GM21367 (cell line): ENCODE measurements around the gene OR10J4.
"Not testable (repeated sequence)": the region's sequence is repeated elsewhere in the genome, so short reads cannot be mapped to it uniquely, and the experiment has no call there.

Experiments
- ATAC-seq: cut with Tn5 transposase; IDR thresholded peaks from one replicate; pipeline ENCODE4 v1.9.1; 2021; ENCODE audit not compliant: unreplicated experiment

The OR10J4 gene

DNA sequence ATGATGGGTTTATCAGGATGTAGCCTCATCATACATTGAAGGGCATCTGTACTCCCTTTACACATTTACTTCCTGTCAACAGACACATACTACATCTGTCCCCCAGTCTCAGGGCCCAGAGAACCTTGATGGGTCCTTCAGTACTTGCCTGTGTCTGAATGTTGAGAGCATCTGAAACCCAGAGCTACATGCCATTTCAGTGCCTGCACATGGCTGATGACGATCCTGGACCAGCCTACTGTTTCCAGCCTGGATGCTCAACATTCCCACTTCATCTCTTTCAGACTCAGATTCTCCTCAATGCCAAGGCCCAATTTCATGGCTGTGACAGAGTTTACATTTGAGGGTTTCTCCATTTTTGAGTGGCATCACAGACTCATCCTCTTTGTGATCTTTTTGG, at the start of gene OR10J4:
Gene OR10J4 (plus strand): TSS at position 301 of the 400 bp plus-strand sequence.
- no peak for ATAC-seq

DNA sequence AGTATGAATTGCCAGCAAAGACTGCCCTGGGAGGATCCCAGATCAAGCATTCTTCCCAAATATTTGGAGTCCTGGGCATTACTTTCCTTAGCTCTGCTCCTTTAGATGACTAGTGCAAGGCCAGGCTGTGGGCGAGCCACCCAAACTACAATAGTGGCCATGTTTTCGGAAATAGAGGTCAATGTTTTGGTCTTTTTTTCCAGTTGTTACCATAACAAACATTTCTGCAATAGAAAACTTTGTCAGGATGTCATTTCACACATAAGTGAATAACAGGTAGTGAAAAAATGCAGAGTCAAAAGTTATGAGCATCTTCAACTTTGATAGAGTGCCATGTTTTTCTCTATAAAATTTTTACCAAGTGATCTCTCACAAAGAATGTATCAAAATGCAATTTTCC, 25.2 kb upstream of the OR10J4 start:
- no peak for ATAC-seq

DNA sequence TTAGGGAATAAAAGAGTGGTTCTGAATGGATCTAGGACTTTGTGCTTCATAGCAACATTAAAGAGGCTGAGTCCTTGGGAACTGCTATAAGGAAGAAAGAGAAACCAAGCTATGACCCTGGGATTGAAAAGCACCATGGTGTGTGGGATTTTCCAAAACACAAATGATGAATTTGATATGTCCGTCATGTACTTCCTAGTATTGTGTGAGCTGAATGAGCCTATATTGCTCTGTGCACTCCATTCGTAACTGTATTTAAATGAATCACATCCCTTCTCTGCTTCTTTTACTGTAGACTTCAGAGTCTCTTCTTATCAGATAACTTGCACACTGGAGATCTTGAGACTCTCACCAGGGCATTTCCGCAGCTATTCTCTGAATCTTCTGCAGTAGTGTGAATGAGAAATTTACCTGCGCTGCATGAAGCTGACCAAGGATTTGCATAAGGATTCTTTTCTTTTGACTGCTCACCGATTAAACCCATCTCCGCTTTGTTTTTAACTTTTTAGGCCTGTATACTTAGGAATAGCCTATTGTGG, 23.1 kb upstream of the OR10J4 start:
- ATAC-seq: no peak

GRCh38 chr1:159421821-159422220, 10.2 kb upstream of the OR10J4 start:
- ATAC-seq: no peak

DNA sequence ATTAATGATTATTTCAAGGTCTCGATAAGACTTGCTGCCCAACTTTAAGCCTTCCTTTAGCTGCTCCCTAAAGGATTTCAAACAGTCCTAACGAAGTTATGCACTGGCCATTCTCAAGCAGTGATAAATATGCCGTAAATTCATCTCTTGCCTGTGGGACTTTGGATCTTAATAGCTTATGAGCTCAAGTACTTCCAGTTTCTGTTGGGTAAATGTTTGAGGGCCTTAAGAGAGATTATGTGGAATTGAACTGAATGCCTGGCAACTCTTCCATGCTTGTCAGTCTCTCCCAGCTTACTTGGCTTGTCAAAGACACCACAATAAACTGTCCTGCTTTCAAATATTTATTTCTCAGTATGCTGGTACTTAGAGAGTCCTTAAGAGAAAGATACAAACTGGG, 3.5 kb upstream of the OR10J4 start:
- no peak for ATAC-seq

DNA sequence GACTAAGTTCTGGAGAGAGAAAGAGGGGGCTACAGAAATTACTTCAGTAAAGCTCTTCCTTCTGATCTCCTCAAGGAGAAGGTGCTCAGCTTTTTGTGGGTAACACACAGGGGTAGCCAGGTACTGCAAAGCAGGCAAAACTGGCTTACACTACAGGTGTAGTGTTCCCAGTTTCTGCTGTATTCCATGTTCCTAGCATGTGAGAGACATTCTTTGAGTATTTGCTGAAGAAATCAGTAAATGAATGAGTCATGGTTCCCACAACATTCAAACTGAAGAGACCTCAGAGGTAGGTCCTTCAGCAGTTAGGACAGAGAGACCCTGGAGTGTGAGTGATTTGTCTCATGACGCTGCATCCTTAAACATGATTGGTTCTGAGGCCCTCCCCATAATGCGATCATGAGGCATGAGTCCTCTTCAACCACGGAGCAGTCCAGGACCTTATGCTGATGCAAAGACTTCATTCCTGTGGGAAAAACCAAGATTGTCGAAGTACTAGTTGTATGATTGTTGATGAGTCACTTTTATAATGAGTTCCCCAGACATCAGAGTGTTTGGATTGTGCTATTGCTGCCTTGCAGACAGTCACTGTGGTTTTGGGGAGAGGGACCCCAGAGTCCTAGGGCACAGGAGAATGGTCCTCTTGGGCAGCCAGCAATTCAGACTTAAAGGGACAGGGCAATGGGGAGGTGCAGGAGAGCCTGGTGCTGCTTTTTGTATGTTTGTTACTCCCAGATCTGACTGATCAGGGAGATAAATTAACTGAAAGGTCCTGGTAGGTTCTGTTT, 2.7 kb upstream of the OR10J4 start:
- ATAC-seq: no peak

- no peak for ATAC-seq
Observed at GRCh38 chr1:159430985-159431384, 1.0 kb upstream of the OR10J4 start.

GRCh38 chr1:159436469-159436868, 4.5 kb downstream of the OR10J4 start:
- no peak for ATAC-seq

DNA sequence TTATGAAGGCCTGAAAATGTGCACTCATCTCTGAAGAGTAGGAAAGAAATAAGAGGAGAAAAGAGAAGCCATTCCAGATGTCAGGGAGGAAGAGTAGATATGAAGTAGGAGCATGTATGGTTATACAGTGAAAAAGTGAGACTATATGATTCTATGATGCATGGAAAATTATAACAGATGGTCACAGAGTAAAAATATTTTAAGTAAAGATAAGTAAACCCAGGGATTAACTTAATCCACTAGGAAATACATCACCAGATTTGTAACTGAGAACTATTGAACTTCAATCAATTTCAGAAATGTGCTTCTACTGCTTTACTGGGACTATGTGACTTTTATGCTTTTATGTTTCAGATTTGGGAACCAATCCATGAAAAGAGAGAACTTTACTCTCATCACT, 7.4 kb downstream of the OR10J4 start, which contains the start of gene OR10J1:
Gene OR10J1 (plus strand): TSS at position 301 of the 400 bp plus-strand sequence. CDS start 70 bp downstream, at position 371.
- no peak for ATAC-seq

DNA sequence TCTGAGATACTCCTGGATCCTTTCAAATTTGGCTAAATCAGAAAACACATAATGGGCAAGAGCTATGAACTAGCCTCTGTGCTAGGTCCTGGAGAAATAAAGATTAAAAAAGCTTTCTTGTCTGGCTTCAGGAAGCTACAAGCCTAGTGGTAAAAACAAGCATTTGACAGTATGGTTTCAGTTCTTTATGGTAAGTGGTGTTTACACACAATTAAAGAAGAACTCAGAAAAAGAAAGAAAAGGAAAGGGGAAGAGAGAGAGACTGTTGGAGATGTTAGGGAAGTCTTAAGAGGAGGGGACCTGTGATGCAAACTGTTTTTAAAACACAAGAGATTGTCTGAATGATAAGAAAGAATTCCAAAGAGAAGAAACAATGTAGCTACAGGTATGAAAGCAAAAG, 9.4 kb downstream of the OR10J4 start:
- no peak for ATAC-seq

DNA sequence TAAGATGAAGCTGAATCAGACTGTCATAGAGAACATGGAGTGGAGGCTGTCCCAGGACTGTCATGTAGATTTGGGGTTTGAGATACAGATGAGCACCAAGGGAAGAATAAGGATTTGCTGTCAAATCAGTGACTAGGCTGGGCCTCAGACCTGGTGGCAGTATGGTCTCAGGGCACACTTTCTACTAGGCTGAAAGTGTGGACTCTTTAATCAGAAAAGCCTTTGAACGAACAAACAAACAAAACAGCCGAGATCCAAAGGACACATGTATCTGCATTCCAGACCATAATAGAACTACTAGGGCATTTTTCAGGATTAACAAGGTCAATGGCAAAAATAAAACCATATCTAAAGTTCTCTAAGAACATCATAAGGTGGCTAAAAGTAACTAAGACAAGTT, 10.4 kb downstream of the OR10J4 start:
- ATAC-seq: no peak

- ATAC-seq: no peak
Observed at GRCh38 chr1:159443066-159443750, 11.2 kb downstream of the OR10J4 start.

DNA sequence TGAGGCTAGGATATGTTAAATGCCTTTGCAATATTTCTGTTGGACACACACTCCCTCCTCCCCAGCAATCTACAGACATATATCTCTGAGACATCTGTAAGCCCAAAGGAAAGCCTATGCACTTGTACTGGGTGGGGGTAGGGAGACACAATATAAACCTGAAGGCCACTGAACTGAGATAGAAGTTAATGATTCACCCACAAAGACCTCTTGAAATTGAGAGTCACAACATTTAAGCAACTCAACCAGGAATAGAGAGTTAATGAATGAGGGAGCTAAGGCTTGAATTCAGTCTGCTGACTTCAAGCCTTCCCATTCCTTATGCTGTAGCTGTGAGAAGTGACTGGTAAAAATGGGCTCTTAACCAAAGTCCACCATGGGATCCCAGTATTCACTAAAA, 12.5 kb downstream of the OR10J4 start:
- no peak for ATAC-seq

DNA sequence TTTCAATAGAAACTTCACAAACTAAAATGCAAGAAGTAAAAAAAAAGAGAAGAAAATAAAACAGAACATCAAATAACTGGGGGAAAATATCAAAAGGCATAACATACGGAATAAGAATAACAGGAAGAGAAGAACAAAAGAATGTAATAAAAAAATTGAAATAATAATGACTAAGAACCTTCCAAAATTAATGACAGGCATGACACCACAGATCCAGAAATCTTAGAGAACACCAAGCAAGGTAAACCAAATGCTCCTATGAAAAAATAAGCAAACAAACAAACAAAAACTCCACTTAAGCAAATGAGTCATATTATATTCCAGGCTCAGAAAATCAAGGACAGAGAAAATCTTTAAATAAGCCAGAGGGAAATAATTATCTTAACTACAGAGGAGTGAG, 16.2 kb downstream of the OR10J4 start:
- ATAC-seq: no peak

DNA sequence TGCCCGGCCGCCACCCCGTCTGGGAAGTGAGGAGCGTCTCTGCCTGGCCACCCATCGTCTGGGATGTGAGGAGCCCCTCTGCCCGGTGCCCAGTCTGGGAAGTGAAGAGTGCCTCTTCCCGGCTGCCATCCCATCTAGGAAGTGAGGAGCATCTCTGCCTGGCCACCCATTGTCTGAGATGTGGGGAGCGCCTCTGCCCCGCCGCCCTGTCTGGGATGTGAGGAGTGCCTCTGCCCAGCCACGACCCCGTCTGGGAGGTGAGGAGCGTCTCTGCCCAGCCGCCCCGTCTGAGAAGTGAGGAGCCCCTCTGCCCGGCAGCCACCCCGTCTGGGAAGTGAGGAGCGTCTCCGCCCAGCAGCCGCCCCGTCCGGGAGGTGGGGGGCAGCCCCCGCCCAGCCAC, 17.6 kb downstream of the OR10J4 start:
- ATAC-seq: not testable (repeated sequence)

DNA sequence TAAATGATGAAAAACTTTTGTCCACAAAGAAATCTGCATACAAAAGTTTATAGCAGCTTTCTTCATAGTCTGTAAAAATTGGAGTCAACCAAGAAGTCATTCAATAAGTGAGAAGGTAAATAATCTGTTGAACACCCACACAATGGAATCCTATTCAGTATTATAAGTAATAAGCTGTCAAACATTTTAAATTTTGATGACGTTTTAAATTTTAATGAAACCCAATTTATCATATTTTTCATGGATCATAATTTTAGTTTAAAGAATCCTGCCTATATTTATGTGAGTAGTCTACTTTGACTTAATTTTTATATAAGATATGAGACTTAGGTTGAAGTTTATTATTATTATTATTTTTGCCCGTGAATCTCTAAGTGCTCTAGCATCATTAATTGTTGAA, 27.5 kb downstream of the OR10J4 start:
- ATAC-seq: no peak

DNA sequence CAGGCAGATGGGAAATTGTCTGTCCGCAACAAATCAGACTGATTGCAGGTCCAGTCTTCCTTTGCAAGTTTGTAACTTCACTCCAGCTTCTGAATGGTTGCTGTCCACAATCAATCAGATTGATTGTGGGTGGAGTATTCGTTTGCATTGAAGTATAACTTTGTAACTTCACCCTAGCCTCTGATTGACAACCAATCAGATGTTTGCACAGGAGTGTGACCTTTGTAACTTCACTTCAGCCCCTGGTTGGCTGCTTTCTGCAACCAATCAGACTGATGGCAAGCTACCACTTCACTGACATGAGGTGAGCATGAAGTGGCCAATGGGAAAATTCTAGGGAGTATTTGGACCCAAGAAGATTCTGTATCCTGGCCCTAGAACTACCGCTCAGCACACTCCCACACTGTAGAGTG, 33.2 kb downstream of the OR10J4 start:
- ATAC-seq: no peak

- no peak for ATAC-seq
Observed at GRCh38 chr1:159468321-159468720, 36.3 kb downstream of the OR10J4 start.

GRCh38 chr1:159469921-159470533, 38.0 kb downstream of the OR10J4 start:
- ATAC-seq: no peak

DNA sequence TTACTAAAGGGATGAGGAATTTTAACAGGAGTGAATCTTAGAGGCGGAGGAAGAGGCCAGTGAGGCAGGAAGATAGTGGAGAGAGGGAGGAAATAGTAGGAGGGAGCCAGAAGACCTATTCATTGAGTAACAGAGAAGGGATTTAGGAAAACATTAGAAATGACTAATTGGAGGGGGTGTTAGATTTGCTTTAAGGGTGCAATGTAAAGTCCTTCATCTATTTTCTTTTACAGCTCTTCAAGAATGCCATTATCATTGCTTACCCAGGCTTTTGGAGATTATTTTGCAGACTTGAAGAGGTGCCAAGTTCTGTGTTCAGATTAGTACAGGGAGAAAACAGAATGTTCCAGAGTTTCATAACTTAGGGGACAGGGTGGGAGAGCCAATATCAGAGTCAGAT, 41.3 kb downstream of the OR10J4 start:
- no peak for ATAC-seq

- ATAC-seq: no peak
Observed at GRCh38 chr1:159474926-159475325, 42.9 kb downstream of the OR10J4 start.
